ENCODE data around the gene CEP295NL. TPM values are rescaled to one million over a fixed set of nuclear protein-coding genes. Genes with fewer than 3 reads are reported as not detected.
A peak's percentile ranks its signal among the peaks of the same experiment; 100 is the strongest.

The CEP295NL gene
- total RNA-seq, 1 donor from 2014 or later: 7.3 TPM

DNA sequence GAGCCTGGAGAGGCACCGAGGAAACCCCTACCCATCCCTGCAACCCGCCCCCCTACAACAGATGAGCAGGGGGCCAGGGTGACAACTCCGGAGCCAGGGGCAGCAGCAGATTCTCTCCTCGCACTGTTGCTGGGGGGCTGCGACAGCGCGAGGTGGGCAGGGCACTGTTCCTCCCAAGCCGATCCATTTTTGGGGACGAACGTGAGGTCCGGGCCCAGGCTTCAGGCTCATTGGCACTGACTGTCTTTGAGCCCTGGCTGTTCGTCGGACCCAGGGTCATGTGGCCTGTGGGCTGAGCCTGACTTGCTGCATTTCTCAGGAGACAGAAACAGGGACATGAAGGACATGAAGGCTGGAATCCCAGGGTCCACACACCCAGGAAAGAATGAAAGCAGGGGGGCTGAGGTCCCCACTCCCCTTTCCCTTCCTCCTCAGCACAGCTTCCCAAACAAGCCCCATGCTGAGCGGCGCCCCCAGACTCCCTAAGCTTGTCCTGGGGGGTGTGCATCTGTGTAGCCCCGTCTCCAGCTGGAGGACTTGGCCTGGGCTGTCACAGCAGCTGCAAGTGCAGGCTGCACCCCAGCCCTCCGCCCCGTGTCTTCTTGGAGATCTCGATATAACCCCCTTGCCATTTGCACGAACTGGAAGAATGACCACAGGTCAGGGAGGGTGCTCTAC lies 18.7 kb downstream of the CEP295NL start:
- peak overlapping the region; percentile 71 for H3K4me3 Mint-ChIP-seq (ENCODE audit: unreplicated experiment)
- peaks cover 86% of the 10 kb centered on the region for H3K4me1 Mint-ChIP-seq (ENCODE audit: unreplicated experiment)
- no peaks in the 10 kb centered on the region for H3K27me3 Mint-ChIP-seq (ENCODE audit: unreplicated experiment)
- DNase-seq (ENCODE audit: extremely low spot score, unreplicated experiment): no peak
- H3K9me3 Mint-ChIP-seq (ENCODE audit: unreplicated experiment): no peaks in the 10 kb centered on the region
- TF ChIP-seq, protein P1, sequence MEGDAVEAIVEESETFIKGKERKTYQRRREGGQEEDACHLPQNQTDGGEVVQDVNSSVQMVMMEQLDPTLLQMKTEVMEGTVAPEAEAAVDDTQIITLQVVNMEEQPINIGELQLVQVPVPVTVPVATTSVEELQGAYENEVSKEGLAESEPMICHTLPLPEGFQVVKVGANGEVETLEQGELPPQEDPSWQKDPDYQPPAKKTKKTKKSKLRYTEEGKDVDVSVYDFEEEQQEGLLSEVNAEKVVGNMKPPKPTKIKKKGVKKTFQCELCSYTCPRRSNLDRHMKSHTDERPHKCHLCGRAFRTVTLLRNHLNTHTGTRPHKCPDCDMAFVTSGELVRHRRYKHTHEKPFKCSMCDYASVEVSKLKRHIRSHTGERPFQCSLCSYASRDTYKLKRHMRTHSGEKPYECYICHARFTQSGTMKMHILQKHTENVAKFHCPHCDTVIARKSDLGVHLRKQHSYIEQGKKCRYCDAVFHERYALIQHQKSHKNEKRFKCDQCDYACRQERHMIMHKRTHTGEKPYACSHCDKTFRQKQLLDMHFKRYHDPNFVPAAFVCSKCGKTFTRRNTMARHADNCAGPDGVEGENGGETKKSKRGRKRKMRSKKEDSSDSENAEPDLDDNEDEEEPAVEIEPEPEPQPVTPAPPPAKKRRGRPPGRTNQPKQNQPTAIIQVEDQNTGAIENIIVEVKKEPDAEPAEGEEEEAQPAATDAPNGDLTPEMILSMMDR (IDR thresholded peaks at IDR 0.05): no peak
- peak overlapping the region; percentile 99 for H3K27ac Mint-ChIP-seq (ENCODE audit: unreplicated experiment)
- peaks cover 4% of the 10 kb centered on the region for H3K36me3 Mint-ChIP-seq (ENCODE audit: unreplicated experiment)

DNA sequence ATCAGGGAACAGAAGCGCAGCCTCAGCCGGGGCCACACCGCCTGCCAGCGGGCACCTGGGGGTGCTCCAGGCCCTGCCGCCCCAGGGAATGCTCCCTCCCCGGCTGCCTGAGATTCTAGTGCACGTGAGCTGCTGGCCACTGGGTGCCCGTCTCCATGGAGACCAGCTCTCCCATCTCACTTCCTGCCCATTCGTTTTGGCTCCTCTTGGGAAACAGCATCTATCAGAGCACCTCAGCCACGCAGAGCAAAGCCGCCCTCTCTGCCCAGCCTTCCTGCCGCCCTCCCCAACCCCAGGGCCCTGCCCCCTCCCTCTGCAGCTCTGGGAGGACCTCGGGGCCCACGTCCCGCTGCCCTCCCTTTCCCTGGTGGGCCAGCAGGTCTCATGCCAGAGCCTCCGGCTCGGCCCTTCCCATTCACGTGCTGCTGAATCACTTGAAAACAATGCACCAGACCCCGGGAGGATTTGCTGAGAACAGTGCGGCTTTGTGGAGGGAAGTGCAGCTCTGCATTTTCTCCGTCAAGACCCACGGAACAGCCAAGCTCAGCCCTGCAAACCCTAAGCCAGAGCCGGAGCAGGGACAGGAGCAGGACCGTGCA lies 19.4 kb downstream of the CEP295NL start:
- TF ChIP-seq, protein P1 (IDR thresholded peaks at IDR 0.05): no peak
- Mint-ChIP-seq H3K36me3 (ENCODE audit: unreplicated experiment) (peaks cover 1% of the 10 kb centered on the region), H3K27ac (ENCODE audit: unreplicated experiment) (peak overlapping the region; percentile 99), H3K27me3 (ENCODE audit: unreplicated experiment) (no peaks in the 10 kb centered on the region), H3K9me3 (ENCODE audit: unreplicated experiment) (no peaks in the 10 kb centered on the region), H3K4me3 (ENCODE audit: unreplicated experiment) (peak overlapping the region; percentile 71), H3K4me1 (ENCODE audit: unreplicated experiment) (peaks cover 86% of the 10 kb centered on the region)
- DNase-seq (ENCODE audit: extremely low spot score, unreplicated experiment): peak; percentile 97

DNA sequence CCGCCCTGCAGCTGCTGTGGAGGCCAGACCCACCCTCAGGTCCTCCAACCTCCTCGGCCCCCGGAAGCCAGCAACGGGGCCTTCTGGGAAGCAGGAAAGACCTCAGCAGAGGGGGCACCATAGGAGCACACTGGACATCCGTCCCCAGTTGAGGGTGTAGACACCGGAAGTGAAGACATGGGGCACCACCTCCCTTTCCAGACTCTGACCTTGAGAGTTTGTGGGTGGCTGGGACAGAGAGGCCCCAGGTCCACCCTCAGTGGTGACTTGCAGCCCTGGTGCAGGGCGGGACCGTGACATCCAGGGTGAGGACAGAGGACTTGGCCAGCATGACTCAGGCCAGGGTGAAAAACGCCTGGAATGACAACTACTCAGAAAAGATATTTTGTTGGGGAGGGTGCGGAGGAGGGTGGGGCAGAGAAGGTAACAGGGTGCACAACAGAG lies 19.9 kb downstream of the CEP295NL start:
- TF ChIP-seq, protein P1 (IDR thresholded peaks at IDR 0.05): no peak
- Mint-ChIP-seq H3K4me1 (ENCODE audit: unreplicated experiment) (peaks cover 90% of the 10 kb centered on the region), H3K36me3 (ENCODE audit: unreplicated experiment) (no peaks in the 10 kb centered on the region), H3K9me3 (ENCODE audit: unreplicated experiment) (no peaks in the 10 kb centered on the region), H3K27ac (ENCODE audit: unreplicated experiment) (peak overlapping the region; percentile 99), H3K27me3 (ENCODE audit: unreplicated experiment) (no peaks in the 10 kb centered on the region), H3K4me3 (ENCODE audit: unreplicated experiment) (peak overlapping the region; percentile 71)
- peak; percentile 90 for DNase-seq (ENCODE audit: extremely low spot score, unreplicated experiment)

DNA sequence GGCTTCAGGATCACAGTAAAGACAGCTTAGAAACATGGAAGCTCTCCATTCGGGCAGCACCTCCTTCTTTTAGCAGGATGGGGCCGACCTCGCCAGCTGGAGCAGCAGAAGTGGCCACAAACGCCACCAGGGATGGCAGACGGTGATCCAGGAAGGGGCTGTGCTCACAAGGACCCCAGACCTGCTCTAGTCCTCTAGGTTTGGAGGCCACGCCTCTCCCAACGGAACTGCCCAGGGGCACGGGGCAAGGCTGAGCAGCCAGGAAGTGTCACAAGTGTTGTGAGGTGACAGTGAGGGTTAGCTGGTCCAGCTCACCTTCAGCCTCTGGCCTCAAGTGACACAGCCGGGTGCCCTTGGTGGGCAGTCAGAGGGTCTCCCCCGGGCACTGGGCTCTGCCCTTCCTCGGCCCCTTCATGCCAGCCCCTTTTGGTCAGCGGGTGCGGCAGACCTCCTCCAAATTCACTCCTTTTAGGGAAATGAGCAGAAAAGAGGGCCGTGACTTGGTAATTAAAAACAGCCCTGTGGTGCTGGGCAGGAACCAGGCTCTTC lies 20.4 kb downstream of the CEP295NL start:
- no peaks in the 10 kb centered on the region for H3K36me3 Mint-ChIP-seq (ENCODE audit: unreplicated experiment)
- no peaks in the 10 kb centered on the region for H3K27me3 Mint-ChIP-seq (ENCODE audit: unreplicated experiment)
- no peaks in the 10 kb centered on the region for H3K9me3 Mint-ChIP-seq (ENCODE audit: unreplicated experiment)
- TF ChIP-seq, protein P1 (IDR thresholded peaks at IDR 0.05): no peak
- H3K4me1 Mint-ChIP-seq (ENCODE audit: unreplicated experiment): peaks cover 91% of the 10 kb centered on the region
- peak overlapping the region; percentile 71 for H3K4me3 Mint-ChIP-seq (ENCODE audit: unreplicated experiment)
- peak overlapping the region; percentile 99 for H3K27ac Mint-ChIP-seq (ENCODE audit: unreplicated experiment)
- DNase-seq (ENCODE audit: extremely low spot score, unreplicated experiment): no peak

DNA sequence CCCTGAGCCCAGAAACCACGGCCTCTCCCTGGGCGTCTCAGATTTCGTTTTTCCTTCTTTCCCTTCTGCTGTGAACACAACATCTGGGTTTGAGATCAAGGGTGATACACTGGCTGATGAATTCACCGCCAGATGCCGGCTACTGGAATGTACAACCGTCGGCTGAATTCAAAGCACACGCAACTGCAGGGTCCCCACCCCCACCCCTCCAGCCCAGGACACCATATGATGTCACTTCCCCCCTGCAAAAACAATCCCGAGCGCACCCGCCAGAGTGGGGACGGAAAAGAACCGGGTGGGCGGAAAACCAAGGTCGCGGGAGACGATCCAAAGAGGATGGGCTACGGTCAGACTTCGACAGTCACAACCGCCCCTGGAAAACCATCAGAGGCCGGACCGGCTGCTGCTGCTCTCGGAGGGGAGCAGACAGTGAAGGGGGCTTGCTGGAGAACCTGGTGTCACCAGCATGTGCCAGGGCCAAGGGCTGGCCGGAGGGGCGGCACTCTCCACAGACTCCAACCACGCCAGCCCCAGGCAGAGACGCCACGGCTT lies 23.3 kb downstream of the CEP295NL start:
- Mint-ChIP-seq H3K36me3 (ENCODE audit: unreplicated experiment) (peaks cover 6% of the 10 kb centered on the region), H3K4me1 (ENCODE audit: unreplicated experiment) (peaks cover 88% of the 10 kb centered on the region), H3K27me3 (ENCODE audit: unreplicated experiment) (no peaks in the 10 kb centered on the region), H3K9me3 (ENCODE audit: unreplicated experiment) (no peaks in the 10 kb centered on the region), H3K27ac (ENCODE audit: unreplicated experiment) (peak overlapping the region; percentile 99), H3K4me3 (ENCODE audit: unreplicated experiment) (peak overlapping the region; percentile 32)
- DNase-seq (ENCODE audit: extremely low spot score, unreplicated experiment): no peak
- TF ChIP-seq, protein P1 (IDR thresholded peaks at IDR 0.05): no peak

Data from osteocyte (in vitro differentiated cells).